HepG2 (cell line): ENCODE measurements around the gene SDE2. TPM values are rescaled to one million over a fixed set of nuclear protein-coding genes. Genes with fewer than 3 reads are reported as not detected.

Source experiments
- ATAC-seq: fragments of 200-7000 bp; cut with Tn5 transposase; 3 replicates; pipeline ENCODE4 v1.9.1; 2020; ENCODE audit warnings: mild to moderate bottlenecking, moderate library complexity
- BruUV-seq: library from RNA; stranded (reverse); fragments of 400-500 nt; replicated peaks from 2 replicates; lab custom pipeline; 2021; lab: Mats Ljungman, UMichigan
- CTCF ChIA-PET: fragments of 300-600 bp; formaldehyde crosslinking; extraction: SDS; loops from one replicate; lab custom pipeline; 2021; ENCODE audit warnings: low total read pairs, inconsistent platforms, low intra/inter-chr PET ratio; lab: Yijun Ruan, JAX
- POLR2A ChIA-PET: fragments of 350-600 bp; sonication (Branson Sonifier 250); formaldehyde crosslinking; loops from one replicate; lab custom pipeline; 2020; ENCODE audit warnings: antibody characterized with exemption, inconsistent platforms; lab: Yijun Ruan, JAX
- DNase-seq: peaks from one replicate; pipeline ENCODE4 v3.0.0-alpha.2; 2015; ENCODE audit warnings: low spot score
- FAIRE-seq: peaks from 3 replicates; lab custom pipeline; 2011; peaks lifted over from hg19 to GRCh38; lab: Jason Lieb, UNC
- H2AFZ ChIP-seq: one replicate; pipeline ENCODE4 v1.6.1; 2011; ENCODE audit warnings: low read length, inconsistent platforms
- H3K27ac ChIP-seq: fragments of 300-600 bp; 3 replicates; pipeline ENCODE4 v1.8.0; 2011; ENCODE audit warnings: mixed run types, mild to moderate bottlenecking, mixed read lengths, low read length, inconsistent platforms; ENCODE audit not compliant: insufficient read depth; ENCODE audit errors: extremely low read length
- H3K27me3 ChIP-seq, 2 experiments: fragments of 200-600 bp in 1 of 2; 2 replicates in 1 of 2; 3 replicates in 1 of 2; pipeline versions ENCODE4 v1.6.0 to v1.8.0; 2011; ENCODE audit warnings: low read length in 2 of 2, mild to moderate bottlenecking in 2 of 2, moderate library complexity in 2 of 2, inconsistent platforms in 1 of 2; ENCODE audit not compliant: insufficient read depth in 2 of 2, control insufficient read depth in 1 of 2
- H3K36me3 ChIP-seq, 2 experiments: fragments of 200-600 bp in 1 of 2; replicated peaks in 1 of 2; 2 replicates in 1 of 2; 3 replicates in 1 of 2; pipeline versions ENCODE4 v1.5.1 to v1.8.0; 2011; ENCODE audit warnings: low read length in 2 of 2, inconsistent platforms in 1 of 2; ENCODE audit not compliant: insufficient read depth in 2 of 2, control insufficient read depth in 1 of 2
- H3K4me1 ChIP-seq: 2 replicates; pipeline ENCODE4 v1.5.1; 2012; ENCODE audit warnings: low read length, inconsistent platforms; ENCODE audit not compliant: insufficient read depth
- H3K4me2 ChIP-seq: 2 replicates; pipeline ENCODE4 v1.6.0; 2011; ENCODE audit warnings: low read depth, low read length, inconsistent platforms
- H3K4me3 ChIP-seq, 3 experiments: fragments of 200-600 bp in 1 of 3; sonication (generic), shearing (Covaris generic) in 1 of 3; replicated peaks in 1 of 3; 2 replicates each; pipeline ENCODE4 v1.5.1; 2011 to 2016; ENCODE audit warnings: low read length in 3 of 3, inconsistent platforms in 2 of 3, low read depth in 2 of 3, mild to moderate bottlenecking in 2 of 3, control low read depth in 1 of 3, mixed read lengths in 1 of 3; ENCODE audit not compliant: insufficient read depth in 1 of 3
- H3K79me2 ChIP-seq: one replicate; pipeline ENCODE4 v1.6.1; 2011; ENCODE audit warnings: low read length, inconsistent platforms; ENCODE audit not compliant: insufficient read depth
- H3K9ac ChIP-seq: 2 replicates; pipeline ENCODE4 v1.6.0; 2011; ENCODE audit warnings: mild to moderate bottlenecking, low read depth, low read length, inconsistent platforms; ENCODE audit not compliant: insufficient read depth
- H3K9me3 ChIP-seq: 2 replicates; pipeline ENCODE4 v1.5.1; 2012; ENCODE audit warnings: mild to moderate bottlenecking, low read length
- H4K20me1 ChIP-seq: 2 replicates; pipeline ENCODE4 v1.6.0; 2011; ENCODE audit warnings: inconsistent platforms, mild to moderate bottlenecking, low read length, moderate library complexity; ENCODE audit not compliant: insufficient read depth
- ARNTL ChIP-seq: sonication (generic); formaldehyde crosslinking; IDR thresholded peaks from 2 replicates; pipeline ENCODE4 v1.4.0; 2020; ENCODE audit warnings: mild to moderate bottlenecking, missing genetic modification reagents
- CENPX ChIP-seq: sonication (generic); formaldehyde crosslinking; IDR thresholded peaks from 2 replicates; pipeline ENCODE4 v1.9.0; 2021; ENCODE audit warnings: mild to moderate bottlenecking, missing genetic modification reagents, moderate library complexity
- GATAD2A ChIP-seq: IDR thresholded peaks from 2 replicates; pipeline ENCODE4 v1.6.1; 2016
- HNRNPL ChIP-seq: fragments of 200-400 bp; formaldehyde crosslinking; IDR thresholded peaks from 2 replicates; pipeline ENCODE4 v1.6.1; 2017; ENCODE audit warnings: mild to moderate bottlenecking, low read depth, low read length
- MXD4 ChIP-seq: IDR thresholded peaks from 2 replicates; pipeline ENCODE4 v1.6.1; 2016; ENCODE audit warnings: mild to moderate bottlenecking, missing biosample characterization, missing genetic modification reagents
- ONECUT2 ChIP-seq: sonication (generic); formaldehyde crosslinking; IDR thresholded peaks from 2 replicates; pipeline ENCODE4 v1.4.0; 2020; ENCODE audit warnings: missing genetic modification reagents
- RFXAP ChIP-seq: sonication (generic); formaldehyde crosslinking; IDR thresholded peaks from 2 replicates; pipeline ENCODE4 v1.4.0; 2020; ENCODE audit warnings: missing genetic modification reagents, borderline replicate concordance
- SATB2 ChIP-seq: sonication (generic); formaldehyde crosslinking; IDR thresholded peaks from 2 replicates; pipeline ENCODE4 v1.5.0; 2020; ENCODE audit warnings: missing genetic modification reagents
- SP4 ChIP-seq: sonication (generic); formaldehyde crosslinking; IDR thresholded peaks from 2 replicates; pipeline ENCODE4 v1.8.1; 2023; ENCODE audit warnings: mild to moderate bottlenecking, missing genetic modification reagents
- YY1 ChIP-seq: IDR thresholded peaks from 2 replicates; pipeline ENCODE4 v1.6.1; 2011; ENCODE audit warnings: low read length, low read depth, moderate library complexity, mild to moderate bottlenecking; ENCODE audit not compliant: insufficient read depth, insufficient replicate concordance
- ZNF292 ChIP-seq: sonication (generic); formaldehyde crosslinking; IDR thresholded peaks from 2 replicates; pipeline ENCODE4 v1.8.1; 2022; ENCODE audit warnings: mild to moderate bottlenecking, low read depth, missing genetic modification reagents, borderline replicate concordance
- ZNF333 ChIP-seq: sonication (generic); formaldehyde crosslinking; IDR thresholded peaks from 2 replicates; pipeline ENCODE4 v1.4.0; 2020; ENCODE audit warnings: mild to moderate bottlenecking, missing genetic modification reagents, borderline replicate concordance
- ZNF432 ChIP-seq: sonication (generic); formaldehyde crosslinking; IDR thresholded peaks from 2 replicates; pipeline ENCODE4 v1.5.0; 2020; ENCODE audit warnings: missing genetic modification reagents, mild to moderate bottlenecking, borderline replicate concordance
- ZNF564 ChIP-seq: sonication (generic); formaldehyde crosslinking; IDR thresholded peaks from 2 replicates; pipeline ENCODE4 v1.8.1; 2023; ENCODE audit warnings: mild to moderate bottlenecking, missing genetic modification reagents
- ZNF691 ChIP-seq: sonication (generic); formaldehyde crosslinking; IDR thresholded peaks from 2 replicates; pipeline ENCODE4 v1.4.0; 2020; ENCODE audit warnings: missing genetic modification reagents, low read depth, mild to moderate bottlenecking, borderline replicate concordance
- ZNF703 ChIP-seq: sonication (generic); formaldehyde crosslinking; IDR thresholded peaks from 2 replicates; pipeline ENCODE4 v1.5.1; 2020; ENCODE audit warnings: missing genetic modification reagents, mild to moderate bottlenecking, moderate library complexity, borderline replicate concordance
- WGBS: methylation state at CpG from one replicate; pipeline ENCODE4 v1.1.6; 2017; ENCODE audit warnings: low lambda C conversion rate; 5-methylcytosine and 5-hydroxymethylcytosine counted together
- in situ Hi-C: cut with HindIII; loops from 2 replicates; pipeline ENCODE4 v1.10.0; 2017; ENCODE audit warnings: low pct_unique_long_range_greater_than_20kb; ENCODE audit not compliant: extremely low pct_ligation_motif_present
- intact Hi-C: fragments of 100-400 bp; cut with micrococcal nuclease; formaldehyde crosslinking; loops from one replicate; pipeline ENCODE4 v1.10.0; 2022; ENCODE audit not compliant: unreplicated experiment
- polyA plus RNA-seq, 8 experiments: library from polyadenylated mRNA; depleted of rRNA in 3 of 8; stranded (reverse) in 7 of 8; unstranded in 1 of 8; fragments of >200 nt; fragmentation: Illumina TruSeq in 4 of 8; extraction: Trizol in 4 of 8; gene quantifications; 2 replicates each; pipeline versions ENCODE4 v1.2.1 to v1.2.3, GENCODE V29; 2011 to 2016; ENCODE audit warnings: low read depth in 4 of 8, missing spikeins in 1 of 8, mixed read lengths in 1 of 8; ENCODE audit not compliant: insufficient read depth in 1 of 8
- total RNA-seq, 5 experiments: library from RNA; depleted of rRNA; stranded (reverse); fragments of >200 nt; fragmentation: Illumina TruSeq; extraction: Trizol; gene quantifications; 2 replicates each; pipeline ENCODE4 v1.2.3, GENCODE V29; 2016; ENCODE audit warnings: low read depth in 1 of 5
- TF ChIP-seq, protein P1 (sequence below): sonication (generic); formaldehyde crosslinking; conservative IDR thresholded peaks from 2 replicates; pipeline ENCODE4 v1.4.0; 2020; ENCODE audit warnings: missing genetic modification reagents

The SDE2 gene
- total and polyA plus RNA-seq, 2 of the 13 experiments (the other 11 are each of a cell fraction or from before 2014, with no cell fraction given), result 10.8 to 19.6 TPM

GRCh38 chr1:226047495-226047894 lies 48.4 kb upstream of the SDE2 start:
- DNase-seq (peak; percentile 22), FAIRE-seq (no peak), ATAC-seq (no peak; the same call in 2 of the 3 replicates)
- no peaks in the 10 kb centered on the region for H3K36me3 ChIP-seq
- H4K20me1 ChIP-seq, result no peaks in the 10 kb centered on the region
- TF ChIP-seq GATAD2A, result no peak
- no peak for TF ChIP-seq ARNTL (CRISPR knock-in tag)
- no peak for TF ChIP-seq SATB2 (CRISPR knock-in tag)
- TF ChIP-seq ZNF691, result no peak
- TF ChIP-seq CENPX (CRISPR knock-in tag), result no peak
- TF ChIP-seq RFXAP, result no peak
- no peak for TF ChIP-seq ZNF333 (CRISPR knock-in tag)
- H3K9ac ChIP-seq, result no peak overlapping the region
- BruUV-seq, result no TSS peak
- no peak overlapping the region for H3K4me2 ChIP-seq
- intact Hi-C loops (loop anchor here (2.0 kb wide), 1 partner anchor 19 kb away; no protein-coding TSS in a partner anchor), in situ Hi-C loops (no loop called here)
- no peak overlapping the region for H2AFZ ChIP-seq
- H3K79me2 ChIP-seq, result no peaks in the 10 kb centered on the region
- CTCF ChIA-PET, result no interaction called here
- POLR2A ChIA-PET, result interaction anchor here (2.3 kb wide), 1 partner anchor 15 kb away, joined by 15 read pairs; the partner anchor contains the start of gene H3-3A
- H3K4me3 ChIP-seq, result no peak overlapping the region
- no peaks in the 10 kb centered on the region for H3K9me3 ChIP-seq
- H3K27ac ChIP-seq, result no peak overlapping the region
- H3K27me3 ChIP-seq, result no peaks in the 10 kb centered on the region
- WGBS, result 0% methylated on average over 1 of the region's 1 CpG
- H3K4me1 ChIP-seq, result peaks cover 23% of the 10 kb centered on the region

DNA sequence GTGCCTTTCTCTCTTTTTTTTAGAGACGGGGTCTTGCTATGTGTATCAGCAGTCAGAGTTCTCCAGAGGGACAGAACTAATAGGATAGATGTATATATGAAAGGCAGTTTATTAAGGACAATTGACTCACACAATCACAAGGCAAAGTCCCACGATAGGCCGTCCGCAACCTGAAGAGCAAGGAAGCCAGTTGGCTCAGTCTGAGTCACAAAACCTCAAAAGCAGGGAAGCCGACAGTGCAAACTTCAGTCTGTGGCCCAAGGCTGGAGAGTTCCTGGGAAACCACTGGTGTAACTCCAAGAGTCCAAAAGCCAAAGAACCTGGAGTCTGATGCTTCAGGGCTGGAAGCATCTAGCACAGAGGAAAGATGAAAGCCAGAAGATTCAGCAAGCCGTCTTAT lies 47.1 kb upstream of the SDE2 start:
- Histone ChIP-seq H3K4me3 (no peak overlapping the region), H3K4me1 (peaks cover 23% of the 10 kb centered on the region), H3K9me3 (no peaks in the 10 kb centered on the region), H2AFZ (no peak overlapping the region), H3K9ac (no peak overlapping the region), H3K27ac (no peak overlapping the region), H3K79me2 (no peaks in the 10 kb centered on the region), H3K27me3 (no peaks in the 10 kb centered on the region), H3K36me3 (no peaks in the 10 kb centered on the region), H4K20me1 (no peaks in the 10 kb centered on the region), H3K4me2 (peak overlapping the region; percentile 15)
- intact Hi-C loops, result loop anchor here (2.0 kb wide), 1 partner anchor 17 kb away; no protein-coding TSS in a partner anchor
- WGBS, result 1% methylated on average over 5 of the region's 6 CpGs
- in situ Hi-C loops, result no loop called here
- ATAC-seq (peak; percentile 91), DNase-seq (peak; percentile 73), FAIRE-seq (no peak)
- ChIA-PET POLR2A (interaction anchor here (2.3 kb wide), 1 partner anchor 16 kb away, joined by 15 read pairs; the partner anchor contains the start of gene H3-3A), CTCF (no interaction called here)
- BruUV-seq, result no TSS peak
- TF ChIP-seq HNRNPL (no peak), MXD4 (no peak), SP4 (CRISPR knock-in tag) (no peak), ONECUT2 (CRISPR knock-in tag) (no peak), ZNF703 (CRISPR knock-in tag) (no peak), ZNF432 (CRISPR knock-in tag) (no peak), YY1 (no peak), ZNF564 (CRISPR knock-in tag) (no peak), ZNF292 (CRISPR knock-in tag) (no peak)
- TF ChIP-seq, protein P1, sequence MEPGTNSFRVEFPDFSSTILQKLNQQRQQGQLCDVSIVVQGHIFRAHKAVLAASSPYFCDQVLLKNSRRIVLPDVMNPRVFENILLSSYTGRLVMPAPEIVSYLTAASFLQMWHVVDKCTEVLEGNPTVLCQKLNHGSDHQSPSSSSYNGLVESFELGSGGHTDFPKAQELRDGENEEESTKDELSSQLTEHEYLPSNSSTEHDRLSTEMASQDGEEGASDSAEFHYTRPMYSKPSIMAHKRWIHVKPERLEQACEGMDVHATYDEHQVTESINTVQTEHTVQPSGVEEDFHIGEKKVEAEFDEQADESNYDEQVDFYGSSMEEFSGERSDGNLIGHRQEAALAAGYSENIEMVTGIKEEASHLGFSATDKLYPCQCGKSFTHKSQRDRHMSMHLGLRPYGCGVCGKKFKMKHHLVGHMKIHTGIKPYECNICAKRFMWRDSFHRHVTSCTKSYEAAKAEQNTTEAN, result no peak
